Measurements from ENCODE around the gene ASTE1.
"Not testable (repeated sequence)": the region's sequence is repeated elsewhere in the genome, so short reads cannot be mapped to it uniquely, and the experiment has no call there.

Gene ASTE1, protein sequence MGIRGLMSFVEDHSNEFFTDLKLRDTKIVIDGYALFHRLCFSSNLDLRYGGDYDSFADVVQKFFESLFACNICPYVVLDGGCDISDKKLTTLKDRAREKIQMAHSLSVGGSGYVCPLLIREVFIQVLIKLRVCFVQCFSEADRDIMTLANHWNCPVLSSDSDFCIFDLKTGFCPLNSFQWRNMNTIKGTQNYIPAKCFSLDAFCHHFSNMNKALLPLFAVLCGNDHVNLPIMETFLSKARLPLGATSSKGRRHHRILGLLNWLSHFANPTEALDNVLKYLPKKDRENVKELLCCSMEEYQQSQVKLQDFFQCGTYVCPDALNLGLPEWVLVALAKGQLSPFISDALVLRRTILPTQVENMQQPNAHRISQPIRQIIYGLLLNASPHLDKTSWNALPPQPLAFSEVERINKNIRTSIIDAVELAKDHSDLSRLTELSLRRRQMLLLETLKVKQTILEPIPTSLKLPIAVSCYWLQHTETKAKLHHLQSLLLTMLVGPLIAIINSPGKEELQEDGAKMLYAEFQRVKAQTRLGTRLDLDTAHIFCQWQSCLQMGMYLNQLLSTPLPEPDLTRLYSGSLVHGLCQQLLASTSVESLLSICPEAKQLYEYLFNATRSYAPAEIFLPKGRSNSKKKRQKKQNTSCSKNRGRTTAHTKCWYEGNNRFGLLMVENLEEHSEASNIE

DNA sequence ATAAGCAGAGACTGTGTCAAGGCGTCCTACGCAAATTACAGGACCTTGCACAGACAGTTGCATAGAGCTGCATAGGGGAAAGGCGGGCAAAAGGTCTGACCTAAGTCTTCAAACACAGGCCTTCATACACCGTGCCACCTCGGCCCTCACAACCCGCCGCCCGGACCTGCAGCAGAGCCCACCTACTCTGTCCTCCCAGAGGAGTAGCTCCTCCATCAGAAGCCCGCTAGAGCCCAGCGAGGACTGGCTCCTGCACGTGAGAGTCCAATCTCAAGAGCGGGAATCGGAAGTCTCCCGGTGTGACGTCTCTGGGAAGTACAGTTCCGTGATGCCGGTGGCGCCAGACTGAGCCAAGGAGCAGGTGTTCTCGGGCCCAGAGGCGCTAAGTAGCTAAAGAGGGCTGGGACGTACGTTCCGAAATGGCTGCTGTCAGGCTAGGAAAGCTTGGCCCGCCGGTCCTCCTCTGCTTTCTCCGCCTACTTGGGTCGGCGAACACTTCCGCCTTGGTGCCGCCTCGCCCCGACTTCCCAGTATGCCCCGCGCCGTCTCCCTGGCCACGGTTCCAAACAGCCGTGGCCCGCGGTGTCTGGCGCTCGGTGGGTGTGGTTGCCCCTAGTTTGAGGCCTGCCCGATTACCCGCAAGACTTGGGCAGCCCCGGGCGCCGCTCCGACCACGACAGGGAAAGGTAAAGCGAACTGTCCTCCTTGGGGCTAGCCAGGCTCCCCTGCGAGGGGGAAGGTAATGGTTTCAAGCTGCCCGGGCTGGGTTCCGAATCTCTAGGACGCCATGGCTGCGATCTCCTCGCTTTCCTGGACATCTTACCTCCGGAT, at the start of gene ASTE1, which contains the start of gene NEK11:
Gene ASTE1, minus strand, starts transcription at position 505 of the 831 bp plus-strand sequence. CDS start 1,519 bp downstream, outside the sequence.
Gene NEK11, plus strand, starts transcription at position 557 of the 831 bp plus-strand sequence. CDS start 2,832 bp downstream, outside the sequence.
- peak; percentile 81 for DNase-seq

DNA sequence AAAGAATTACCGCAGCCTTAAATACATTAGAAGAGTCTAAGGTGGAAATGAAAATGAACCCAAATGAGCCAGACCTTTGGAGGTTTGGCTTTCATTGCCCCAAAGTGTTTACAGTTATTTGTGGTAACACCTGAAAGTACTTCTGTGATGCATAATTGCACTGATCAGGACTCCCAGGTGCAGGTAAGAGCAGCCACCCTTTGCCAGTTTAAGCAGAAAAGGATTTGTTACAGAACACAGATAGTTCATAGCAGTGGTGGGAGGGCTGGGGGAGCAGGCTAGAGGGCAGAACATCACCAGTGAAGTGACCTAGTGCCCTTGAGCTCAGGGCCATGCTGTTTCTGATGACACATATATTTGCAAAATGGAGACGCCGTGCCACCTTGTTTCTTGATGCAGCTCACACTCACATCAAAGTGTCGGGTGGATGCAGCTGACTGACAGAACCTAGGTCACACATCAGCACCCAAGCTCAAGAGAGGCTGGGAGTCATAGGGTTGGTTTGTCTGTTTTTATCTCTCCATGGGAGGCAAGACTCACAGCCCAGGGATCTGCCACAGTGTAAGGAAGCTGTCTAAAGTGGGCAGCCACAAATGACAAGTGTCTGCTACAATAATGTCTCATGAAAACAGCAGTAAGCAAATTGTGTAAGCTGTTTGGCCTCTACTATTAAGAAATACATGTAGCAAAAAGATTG, 49.2 kb upstream of the ASTE1 start:
- no peak for DNase-seq

DNA sequence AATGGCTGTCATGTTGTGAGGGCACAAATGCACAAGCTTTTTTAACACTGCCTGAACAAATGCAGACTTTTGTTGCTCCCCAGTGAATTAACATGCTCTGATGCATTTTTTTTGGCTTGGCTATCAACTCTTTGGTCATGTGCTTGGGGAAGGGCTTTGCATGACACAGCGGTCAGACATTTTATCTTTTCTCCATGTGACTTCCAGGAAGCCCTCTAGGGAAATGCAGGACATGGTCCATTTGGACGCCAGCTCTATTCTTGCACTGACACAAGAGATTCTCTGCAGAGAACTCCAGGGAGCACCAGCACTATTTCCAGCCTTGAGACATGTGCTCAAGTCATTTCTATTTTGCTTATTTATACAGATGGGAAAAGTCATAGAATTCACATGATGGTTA, 46.2 kb upstream of the ASTE1 start:
- DNase-seq: no peak

DNA sequence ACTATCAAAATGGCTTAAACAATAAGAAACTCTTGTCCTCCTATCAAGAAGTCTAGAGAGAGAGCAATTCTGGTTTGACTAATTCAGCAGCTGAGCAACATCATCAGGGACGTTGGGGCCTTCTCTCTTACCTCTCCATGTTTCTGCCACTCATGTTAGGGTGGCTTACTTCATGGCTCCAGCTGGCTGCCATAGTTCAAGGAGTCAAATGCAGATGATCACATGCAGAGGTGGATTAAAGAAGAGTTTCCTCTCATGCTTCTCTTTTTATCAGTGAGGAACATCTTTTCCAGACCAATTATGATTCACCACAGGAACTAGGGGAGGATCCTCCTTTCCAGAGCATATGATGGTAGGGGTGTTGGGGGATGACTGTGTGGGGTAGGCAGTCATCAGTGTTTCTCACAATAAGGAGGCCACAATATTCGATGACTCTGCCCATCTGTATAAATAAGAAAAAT, 45.5 kb upstream of the ASTE1 start:
- DNase-seq: no peak

DNA sequence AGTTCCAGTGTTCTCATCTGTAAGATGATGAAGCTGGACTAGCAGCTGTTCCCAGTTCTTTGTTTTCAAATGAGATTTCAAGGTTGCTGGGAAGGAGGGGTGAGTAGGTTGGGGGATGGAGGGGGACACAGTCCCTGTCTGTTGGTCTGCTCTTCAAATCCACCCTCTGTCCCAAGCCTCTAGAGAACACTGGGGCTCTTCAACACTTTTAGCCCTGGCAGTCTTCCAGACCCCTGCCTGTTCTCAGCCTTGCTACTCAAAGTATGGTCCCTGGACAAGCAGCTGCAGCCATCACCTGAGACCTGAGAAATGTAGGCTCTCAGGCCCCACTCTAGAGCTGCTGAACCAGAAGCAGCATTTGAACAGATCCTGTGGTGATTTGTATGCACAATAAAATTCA, 41.4 kb upstream of the ASTE1 start:
- no peak for DNase-seq

DNA sequence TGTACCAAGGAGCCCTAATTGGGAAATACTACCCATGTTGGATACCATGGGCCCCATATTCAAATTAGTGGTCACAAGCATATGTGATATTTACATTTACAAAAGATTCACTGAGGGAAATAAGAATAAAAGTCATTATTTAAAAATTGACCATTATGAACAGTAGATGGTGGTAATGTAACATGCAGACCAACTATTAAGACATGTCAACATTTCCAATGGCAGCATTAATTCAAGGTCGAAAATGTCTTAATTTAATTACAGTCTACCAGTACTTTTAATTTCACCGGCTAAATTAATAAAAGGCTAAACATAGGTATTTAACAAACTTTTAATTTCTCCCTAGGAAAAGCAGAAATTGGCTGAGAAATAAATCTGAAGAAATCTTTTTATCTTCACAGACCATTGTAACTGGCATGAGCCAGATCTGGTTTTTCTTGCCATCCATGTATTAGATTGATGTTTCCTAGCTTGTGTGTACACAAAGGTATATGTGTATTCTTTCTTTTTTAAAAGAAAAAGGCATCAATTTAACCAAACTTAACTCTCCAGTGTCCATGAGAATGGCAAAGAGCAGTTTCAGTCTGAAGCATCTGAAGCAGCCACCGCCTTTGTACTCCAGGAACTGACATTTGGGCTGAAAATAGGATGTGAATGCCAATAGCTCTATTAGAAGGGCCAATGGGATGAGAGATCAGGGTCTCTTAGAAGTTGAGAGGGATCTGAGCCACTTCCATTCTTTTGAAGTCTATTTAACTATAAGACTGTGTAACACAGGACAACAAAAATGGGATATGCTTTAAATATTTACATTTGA, 26.6 kb upstream of the ASTE1 start:
- DNase-seq: no peak

DNA sequence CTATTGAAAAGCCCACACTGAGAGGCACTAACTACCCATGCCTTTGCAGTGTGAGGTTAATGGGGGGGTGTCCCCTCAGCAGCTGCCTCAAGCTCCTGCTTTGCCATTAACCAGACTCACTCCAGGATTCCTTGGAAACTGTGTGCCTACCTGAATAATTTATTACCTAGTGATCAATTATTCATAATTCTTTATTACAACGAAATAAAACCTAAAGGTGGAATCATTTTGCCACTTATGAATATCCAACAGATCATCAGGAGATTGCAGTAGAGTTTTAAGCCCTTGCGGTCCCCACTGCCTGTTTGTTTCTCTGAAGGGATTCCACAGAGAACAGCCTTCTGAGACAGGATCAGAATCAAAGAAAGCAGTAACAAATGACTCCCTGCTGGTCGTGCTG, 23.4 kb upstream of the ASTE1 start:
- no peak for DNase-seq

DNA sequence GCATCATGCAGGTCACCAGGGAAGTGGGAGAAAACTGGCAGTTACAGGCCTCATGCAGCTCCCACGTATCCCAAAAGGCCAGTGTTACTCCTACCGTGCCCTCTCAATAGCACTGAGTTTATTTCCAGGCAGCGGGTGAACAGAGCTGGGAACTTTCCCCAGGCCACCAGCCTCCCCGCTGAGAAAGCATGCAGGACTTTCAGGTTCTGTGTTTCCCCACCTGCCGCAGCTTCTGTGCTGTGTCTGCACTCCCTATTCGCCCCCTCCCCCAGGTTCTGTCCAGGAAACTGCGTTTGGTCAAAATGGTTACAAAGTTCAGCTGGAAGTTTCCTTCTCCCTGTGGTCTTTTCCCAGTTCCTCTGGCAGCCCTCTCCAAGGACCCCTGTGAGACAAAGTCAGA, 21.4 kb upstream of the ASTE1 start:
- DNase-seq: no peak

DNA sequence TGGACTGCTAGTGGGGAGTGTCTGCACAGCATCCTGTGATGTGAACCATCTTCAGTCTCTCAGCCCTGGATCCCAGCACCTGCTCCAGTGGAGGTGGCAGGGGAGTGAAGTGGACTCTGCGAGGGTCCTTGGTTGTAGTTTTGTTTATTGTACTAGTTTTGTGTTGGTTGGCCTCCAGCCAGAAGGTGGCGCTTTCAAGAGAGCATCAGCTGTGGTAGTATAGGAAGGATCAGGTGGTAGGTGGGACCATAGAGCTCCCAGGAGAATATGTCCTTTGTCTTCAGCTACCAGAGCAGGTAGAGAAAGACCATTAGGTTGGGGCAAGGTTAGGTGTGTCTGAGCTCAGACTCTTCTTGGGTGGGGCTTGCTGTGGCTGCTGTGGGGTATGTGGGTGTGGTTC, 21.0 kb upstream of the ASTE1 start:
- DNase-seq: no peak

DNA sequence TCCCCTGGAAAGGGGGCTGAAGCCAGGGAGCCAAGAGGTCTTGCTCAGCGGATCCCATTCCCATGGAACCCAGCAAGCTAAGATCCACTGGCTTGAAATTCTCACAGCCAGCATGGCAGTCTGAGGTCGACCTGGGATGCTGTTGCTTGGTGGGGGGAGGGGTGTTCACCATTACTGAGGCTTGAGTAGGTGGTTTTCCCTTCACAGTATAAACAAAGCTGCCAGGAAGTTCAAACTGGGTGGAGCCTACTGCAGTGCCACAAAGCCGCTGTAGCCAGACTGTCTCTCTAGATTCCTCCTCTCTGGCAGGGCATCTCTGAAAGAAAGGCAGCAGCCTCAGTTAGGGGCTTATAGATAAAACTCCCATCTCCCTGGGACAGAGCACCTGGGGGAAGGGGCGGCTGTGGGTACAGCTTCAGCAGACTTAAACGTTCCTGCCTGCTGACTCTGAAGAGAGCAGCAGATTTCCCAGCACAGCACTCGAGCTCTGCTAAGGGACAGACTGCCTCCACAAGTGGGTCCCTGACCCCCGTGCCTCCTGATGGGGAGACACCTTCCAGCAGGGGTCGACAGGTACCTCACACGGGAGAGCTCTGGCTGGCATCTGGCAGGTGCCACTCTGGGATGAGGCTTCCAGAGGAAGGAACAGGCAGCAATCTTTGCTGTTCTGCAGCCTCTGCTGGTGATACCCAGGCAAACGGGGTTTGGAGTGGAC, 15.8 kb upstream of the ASTE1 start:
- DNase-seq: not testable (repeated sequence)

DNA sequence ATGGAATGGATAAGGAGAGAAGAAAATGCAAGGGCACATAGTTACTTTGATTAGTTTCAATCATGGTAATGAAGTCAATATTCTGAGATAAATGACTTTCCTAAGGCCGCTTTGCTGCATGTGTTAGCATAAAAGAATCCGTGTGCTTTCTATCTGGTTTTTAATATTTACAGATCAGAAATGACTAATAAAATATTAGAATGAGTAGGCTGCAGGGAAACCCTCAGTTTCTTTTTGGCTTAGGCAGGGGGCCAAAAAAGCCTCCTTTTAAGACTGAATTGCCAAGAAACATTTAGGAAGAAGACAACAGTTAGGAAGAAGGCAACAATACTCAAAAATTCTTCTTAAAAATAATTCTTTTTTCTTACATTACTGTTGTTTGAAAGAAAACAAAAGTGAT, 11.7 kb upstream of the ASTE1 start:
- no peak for DNase-seq

DNA sequence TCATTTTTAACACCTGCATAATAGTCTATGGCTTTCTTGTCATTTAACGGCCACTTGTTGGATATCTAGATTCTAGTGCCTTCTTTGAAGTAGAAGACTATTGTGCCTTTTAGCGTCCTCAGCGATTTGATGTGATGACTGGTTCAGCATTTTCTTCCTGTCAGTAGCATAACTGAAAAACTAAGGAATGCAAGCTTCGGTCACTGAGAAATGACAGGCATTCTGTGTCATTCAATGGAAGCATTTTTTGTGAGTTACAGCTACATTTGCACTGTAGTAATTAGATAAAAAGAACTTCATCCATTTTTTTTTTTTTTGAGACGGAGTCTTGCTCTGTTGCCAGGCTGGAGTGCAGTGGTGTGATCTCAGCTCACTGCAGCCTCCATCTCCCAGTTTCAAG, 10.4 kb upstream of the ASTE1 start:
- no peak for DNase-seq

DNA sequence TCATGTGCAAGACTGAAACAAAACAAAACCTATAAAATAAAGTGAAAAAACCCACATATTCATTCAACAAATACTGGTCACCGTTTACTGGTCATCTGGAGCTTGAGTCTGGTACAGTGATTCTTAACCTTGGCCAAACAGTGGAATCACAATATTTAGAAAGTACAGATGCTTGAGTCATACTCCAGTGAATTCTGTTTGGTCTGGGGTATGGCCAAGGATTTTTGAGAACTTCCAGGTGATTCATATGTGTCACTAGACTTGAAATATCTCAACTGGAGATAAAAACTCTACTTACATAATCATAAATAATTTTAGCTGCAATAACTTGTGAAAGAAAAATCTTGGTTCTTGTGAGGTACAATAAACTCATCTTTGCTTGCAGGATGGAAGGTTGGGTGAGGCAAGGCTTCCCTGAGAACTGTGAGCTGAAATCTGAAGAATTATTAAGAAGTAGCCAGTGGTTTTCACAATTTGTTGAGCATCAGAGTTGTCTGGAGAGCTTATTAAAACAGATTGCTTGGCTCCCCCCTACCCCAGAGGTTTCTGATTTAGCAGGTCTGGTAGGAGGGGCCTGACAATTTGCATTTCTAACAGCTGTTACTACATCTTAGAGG, 9.7 kb upstream of the ASTE1 start:
- DNase-seq: no peak

DNA sequence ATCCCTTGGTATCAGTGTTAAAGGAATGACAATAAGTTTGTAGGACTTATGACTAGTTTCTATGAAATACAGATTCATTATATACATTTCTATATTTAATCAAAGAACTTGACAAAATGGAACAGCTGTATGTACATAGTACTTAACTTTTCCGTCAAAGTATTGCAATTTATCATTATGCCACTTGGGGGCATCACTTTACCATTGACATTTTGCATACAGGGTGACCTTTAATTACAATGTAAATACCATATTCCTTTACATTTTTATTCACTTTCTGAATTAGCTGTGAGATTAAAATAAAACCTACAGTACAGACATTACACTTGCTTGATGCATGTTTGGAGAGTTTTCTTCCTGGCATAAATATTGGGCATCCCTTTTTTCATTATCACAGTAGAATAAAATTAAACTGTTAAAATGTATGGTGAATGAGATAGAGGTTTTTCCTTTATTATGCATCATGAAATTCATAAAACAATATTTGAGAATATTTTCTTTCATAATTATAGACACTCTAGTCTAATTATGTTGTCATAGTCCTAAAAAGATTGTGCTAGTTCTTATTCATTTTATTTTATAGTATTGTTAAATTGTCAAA, 7.0 kb upstream of the ASTE1 start:
- DNase-seq: no peak

DNA sequence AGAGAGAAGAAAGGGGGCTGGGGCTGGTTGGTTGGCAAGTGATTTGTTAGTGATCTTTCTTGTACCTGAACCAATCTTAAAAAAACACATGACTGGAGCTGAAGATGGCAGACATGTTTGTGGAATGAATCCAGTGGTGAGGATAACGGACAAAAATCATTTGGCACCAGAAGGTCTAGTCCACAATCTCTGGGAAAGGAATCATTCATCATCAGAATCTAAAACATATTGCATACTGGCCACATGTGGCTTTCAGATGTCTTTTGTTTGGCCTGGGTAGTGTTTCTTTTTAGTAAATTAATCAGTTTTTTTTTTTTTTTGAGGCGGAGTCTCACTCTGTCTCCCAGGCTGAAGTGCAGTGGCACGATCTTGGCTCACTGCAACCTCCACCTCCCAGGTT, 5.0 kb upstream of the ASTE1 start:
- no peak for DNase-seq

DNA sequence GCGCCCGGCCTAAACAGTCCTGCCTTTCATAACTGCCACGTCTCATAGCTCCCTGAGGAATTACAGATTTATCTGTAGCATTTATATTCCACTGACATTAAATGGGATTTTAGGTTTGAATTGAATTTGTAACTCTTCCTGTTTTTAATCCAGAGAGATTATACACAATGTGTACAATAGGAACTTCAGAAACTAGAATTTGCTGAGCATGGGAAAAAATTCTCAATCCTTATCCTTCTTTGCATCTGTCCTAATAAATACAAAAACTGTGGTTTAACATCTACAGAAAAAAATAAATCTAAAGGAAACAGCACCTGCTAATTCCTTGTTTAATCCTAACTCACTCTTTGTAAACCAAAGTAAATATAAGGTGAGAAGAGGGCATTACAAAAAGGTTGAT, 2.2 kb upstream of the ASTE1 start:
- DNase-seq: no peak

DNA sequence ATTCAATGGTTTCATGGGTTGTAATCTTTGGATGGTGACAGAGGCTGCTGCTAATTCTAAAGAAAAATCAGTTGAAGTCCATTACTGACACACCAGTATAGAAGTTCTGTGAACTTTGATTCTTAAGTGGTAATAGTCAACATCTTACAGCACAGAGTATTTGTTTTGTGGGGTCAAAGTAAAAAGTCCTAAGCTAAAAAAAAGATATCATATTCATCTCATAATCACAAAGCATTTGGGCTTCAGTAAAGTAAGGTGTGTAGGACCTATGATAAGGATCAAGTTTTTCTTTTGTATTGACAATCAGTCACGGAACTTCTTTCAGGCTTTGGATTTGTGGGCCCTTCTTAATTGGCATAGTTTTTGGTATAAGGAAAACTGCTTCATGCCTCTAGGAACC, 1.1 kb downstream of the ASTE1 start:
- no peak for DNase-seq

DNA sequence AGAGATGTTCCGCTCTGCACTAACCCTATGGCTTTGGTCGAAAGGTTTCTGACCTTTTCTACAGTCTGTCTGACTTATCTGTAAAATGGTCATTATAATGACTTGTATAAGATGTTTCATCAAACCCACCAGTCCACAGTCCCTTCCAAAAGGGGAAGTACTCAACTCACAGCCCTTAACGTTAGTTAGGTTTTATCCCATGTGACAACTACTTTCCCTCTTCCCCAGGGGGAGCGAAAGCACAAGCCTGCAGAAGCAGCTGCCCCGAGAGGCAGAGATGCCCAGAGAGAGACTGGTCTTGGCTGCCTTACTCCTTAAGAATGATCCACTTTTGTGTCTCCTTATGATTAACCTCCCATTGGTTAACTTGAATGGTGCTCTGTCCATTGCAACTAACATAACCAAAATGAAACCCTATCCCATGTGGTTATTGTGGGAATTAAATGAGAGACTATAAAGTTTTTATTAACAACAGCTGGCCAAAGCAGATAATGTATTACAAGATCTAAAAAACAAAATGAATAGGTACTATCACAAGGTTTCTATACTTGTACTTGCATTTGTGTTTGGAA, 6.4 kb downstream of the ASTE1 start:
- no peak for DNase-seq

DNA sequence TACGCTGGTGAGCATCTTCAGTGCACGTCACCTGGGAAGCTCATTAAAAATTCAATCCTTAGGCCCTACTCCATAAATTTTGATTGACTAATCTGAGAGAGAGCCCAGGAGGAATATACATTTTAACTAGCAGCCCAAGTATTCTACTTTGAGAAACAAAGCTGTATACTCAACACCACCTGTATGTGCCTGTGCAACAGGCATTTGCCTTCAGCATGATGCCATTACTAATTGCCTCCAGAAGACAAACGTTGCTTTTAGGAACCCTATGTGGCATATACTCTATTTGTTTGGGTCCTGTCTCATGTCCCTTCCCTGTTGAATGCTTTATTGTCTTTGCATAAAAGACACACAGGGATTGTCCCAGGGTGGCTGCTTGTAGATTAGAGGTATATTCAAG, 7.7 kb downstream of the ASTE1 start:
- DNase-seq: no peak

DNA sequence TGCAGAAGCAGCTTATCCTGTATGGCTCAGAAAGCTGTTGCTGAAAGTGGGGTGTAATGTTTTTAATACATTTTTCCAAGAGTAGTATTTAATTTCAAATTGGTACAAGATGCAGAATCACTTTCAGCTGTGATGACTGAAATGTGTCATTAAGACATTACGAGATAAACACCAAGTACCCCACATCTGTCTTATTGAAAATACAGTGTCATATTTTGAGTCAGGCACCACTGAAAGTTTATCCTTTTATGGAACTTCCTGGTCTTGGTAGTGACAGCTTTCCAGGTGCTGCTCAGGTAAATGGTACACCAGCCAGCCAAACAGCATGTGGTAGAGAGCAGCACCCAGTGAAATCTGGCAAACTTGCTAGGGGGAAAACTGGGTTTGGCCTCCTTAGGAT, 16.9 kb downstream of the ASTE1 start:
- no peak for DNase-seq

All from NCI-H510A (cell line).